Kidney epithelial cell (primary cell): Measurements from ENCODE around the gene GPX4. TPM values are rescaled to one million over a fixed set of nuclear protein-coding genes. Genes with fewer than 3 reads are reported as not detected.

Source experiments
- DNase-seq: peaks from one replicate; pipeline ENCODE4 v3.0.0-alpha.2; 2010; ENCODE audit warnings: low read depth
- H3K27me3 ChIP-seq: 2 replicates; pipeline ENCODE4 v1.6.0; 2011; ENCODE audit warnings: low read length; ENCODE audit not compliant: control insufficient read depth, insufficient read depth
- H3K36me3 ChIP-seq: 2 replicates; pipeline ENCODE4 v1.5.1; 2011; ENCODE audit warnings: low read length; ENCODE audit not compliant: control insufficient read depth, insufficient read depth
- H3K4me3 ChIP-seq: 2 replicates; pipeline ENCODE4 v1.5.1; 2011; ENCODE audit warnings: low read depth, mild to moderate bottlenecking, control low read depth, low read length
- CTCF ChIP-seq: IDR thresholded peaks from 2 replicates; pipeline ENCODE4 v1.5.1; 2011; ENCODE audit warnings: mild to moderate bottlenecking, moderate library complexity, low read length, control low read depth, inconsistent platforms; ENCODE audit not compliant: insufficient read depth, poor library complexity, severe bottlenecking
- total RNA-seq: library from RNA; depleted of rRNA; stranded (reverse); fragments of >200 nt; gene quantifications from 2 replicates; pipeline ENCODE4 v1.2.3, GENCODE V29; 2015

Gene GPX4
- total RNA-seq, 1 donor from 2014 or later = 538 TPM

GRCh38 chr19:1141944-1142343 lies 38.1 kb downstream of the GPX4 start:
- TF ChIP-seq CTCF = no peak
- Histone ChIP-seq H3K36me3 (peaks cover 2% of the 10 kb centered on the region), H3K4me3 (no peak overlapping the region), H3K27me3 (no peaks in the 10 kb centered on the region)
- DNase-seq = no peak

DNA sequence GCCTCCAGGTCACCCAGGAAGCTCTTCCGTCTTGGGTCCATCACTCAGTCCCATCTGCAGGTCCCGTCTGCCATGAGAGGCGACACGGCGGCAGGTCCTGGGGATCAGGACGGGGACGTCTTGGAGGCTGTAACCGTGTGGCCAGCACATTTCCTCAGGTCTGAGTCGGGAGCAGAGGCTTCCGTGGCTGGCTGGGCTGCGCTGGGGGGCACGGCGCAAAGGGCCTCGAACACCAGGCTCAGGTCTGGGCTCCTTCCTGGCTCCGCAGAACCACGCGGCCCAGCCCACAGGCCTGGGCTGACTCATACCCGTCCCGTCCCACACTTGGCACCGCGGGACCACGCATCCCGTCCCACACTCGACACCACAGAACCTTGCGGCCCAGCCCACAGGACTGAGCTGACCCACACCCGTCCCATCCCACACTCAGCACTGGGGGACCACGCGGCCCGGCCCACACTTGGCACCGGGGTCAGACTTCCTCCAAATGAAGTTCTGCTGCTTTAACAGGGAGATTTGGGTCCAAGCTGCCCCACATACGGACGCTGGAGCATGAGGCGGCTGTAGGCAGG lies 40.1 kb downstream of the GPX4 start:
- H3K4me3 ChIP-seq = no peak overlapping the region
- H3K27me3 ChIP-seq = no peaks in the 10 kb centered on the region
- no peak for DNase-seq
- peaks cover 2% of the 10 kb centered on the region for H3K36me3 ChIP-seq
- no peak for TF ChIP-seq CTCF

GRCh38 chr19:1144741-1145140 lies 40.9 kb downstream of the GPX4 start:
- no peak for TF ChIP-seq CTCF
- Histone ChIP-seq H3K4me3 (no peak overlapping the region), H3K36me3 (peaks cover 2% of the 10 kb centered on the region), H3K27me3 (no peaks in the 10 kb centered on the region)
- DNase-seq = no peak

DNA sequence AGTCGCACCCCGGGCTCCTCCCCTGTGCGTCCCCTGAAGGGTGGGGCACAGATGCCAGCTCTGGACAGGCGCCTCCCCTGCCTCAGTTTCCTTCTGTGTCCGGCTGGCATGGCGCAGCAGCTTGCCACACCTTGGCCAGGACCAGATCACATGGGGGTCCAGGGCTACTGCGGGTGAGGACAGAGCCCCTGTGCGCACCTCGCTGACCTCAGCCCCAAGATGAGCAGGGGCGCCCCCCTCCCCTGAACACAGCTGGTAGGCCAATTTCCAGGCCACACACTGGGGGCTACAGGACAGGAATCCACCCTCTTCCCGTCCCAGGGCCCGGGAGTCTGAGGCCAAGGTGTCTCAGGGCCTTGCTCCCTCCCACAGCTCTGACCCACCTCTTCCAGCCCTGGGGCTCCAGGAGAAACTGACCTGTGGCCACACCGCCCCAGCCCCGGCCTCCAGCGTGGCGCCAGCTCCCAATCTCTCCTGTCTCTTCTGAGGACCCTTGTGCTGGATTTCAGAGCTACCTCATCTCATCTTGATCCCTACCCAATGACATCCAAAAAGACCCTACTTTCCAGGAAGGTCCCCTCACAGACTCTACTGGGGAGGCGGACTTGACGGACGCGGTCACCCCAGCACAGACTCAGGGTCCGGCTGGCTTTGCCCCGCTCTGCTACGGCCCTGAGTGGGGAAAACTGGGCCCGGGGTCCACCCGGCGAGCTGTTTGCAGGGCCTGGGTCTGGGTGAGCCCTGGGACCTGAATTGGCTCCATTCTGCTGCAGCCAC lies 42.0 kb downstream of the GPX4 start:
- Histone ChIP-seq H3K27me3 (no peaks in the 10 kb centered on the region), H3K4me3 (no peak overlapping the region), H3K36me3 (peaks cover 1% of the 10 kb centered on the region)
- no peak for DNase-seq
- no peak for TF ChIP-seq CTCF

- Histone ChIP-seq H3K36me3 (peaks cover 1% of the 10 kb centered on the region), H3K4me3 (no peak overlapping the region), H3K27me3 (no peaks in the 10 kb centered on the region)
- DNase-seq = no peak
- no peak for TF ChIP-seq CTCF
These were observed 42.6 kb downstream of the GPX4 start for GRCh38 chr19:1146412-1146699.
